Lung microvascular endothelial cell (primary cell): Measurements from ENCODE around the gene SMG6. TPM values are rescaled to one million over a fixed set of nuclear protein-coding genes. Genes with fewer than 3 reads are reported as not detected.
A peak's percentile ranks its signal among the peaks of the same experiment; 100 is the strongest.

Experiments used
- DNase-seq, 2 donors: peaks; one replicate each; pipeline versions ENCODE4 v3.0.0 to v3.0.0-alpha.2; 2010; ENCODE audit warnings: low read depth in 2 of 2
- total RNA-seq: library from RNA; depleted of rRNA; stranded (reverse); fragments of >200 nt; gene quantifications from 2 replicates; pipeline ENCODE4 v1.2.1, GENCODE V29; 2014

Gene SMG6
- total RNA-seq, 1 donor from 2014 or later, result 23.8 TPM

DNA sequence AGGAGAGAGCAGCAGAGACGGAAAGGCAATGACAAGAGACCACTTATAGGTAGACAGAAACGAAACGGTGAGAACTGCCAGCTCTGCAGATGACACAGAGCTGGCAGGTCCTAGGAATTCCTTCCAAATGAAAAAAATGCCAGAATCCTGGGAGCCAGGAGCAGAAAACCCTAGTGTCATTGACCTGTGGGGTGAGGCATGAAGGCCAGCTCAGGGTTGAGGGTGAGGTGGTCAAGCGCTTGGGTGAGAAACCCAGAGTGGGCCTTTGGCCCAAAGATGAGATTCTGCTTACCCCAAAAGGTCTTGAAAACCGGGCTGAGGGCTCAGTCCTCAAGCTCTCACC, 239.5 kb downstream of the SMG6 start:
- no peak for DNase-seq

DNA sequence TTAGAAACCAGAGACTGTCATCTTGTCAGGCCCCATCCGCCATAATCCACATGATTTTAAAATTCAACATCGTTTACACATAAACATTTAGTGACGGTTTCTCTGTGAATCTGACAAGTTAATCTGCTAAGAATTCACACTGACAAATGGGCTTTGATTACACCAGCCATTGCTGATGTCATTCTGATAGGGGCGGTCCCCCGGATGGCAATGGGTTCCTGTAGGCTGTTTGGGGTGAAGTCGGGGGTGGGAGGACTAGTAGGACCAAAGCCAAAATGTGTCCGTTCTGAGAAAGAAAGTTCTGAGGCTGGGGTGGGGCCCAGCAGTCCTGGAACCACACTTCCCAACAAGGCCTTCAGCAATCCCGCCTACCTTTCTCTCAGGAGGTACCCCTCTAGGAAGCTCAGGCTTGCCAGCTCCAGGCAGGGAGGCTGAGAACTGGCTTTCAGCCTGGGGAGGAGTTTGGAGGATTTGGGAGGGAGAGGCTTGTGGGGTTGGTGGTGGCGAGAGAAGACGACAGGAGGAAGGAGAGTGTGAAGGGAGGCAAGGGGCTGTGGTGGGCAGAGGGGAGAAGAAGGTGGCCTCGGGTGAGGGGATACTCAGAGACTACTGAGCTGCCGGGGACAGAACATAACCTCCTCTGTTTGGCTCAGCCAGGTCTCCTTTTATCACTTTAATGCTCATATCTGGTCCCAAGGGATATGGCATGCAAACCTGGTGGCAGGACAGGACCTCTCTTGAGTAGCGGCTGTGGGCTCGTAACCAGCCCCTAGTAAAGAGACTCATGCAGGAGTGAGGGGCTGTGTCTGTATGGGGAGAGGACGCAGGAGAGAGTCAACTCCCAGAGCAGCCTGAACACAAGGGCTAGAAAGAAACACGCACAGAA, 240.1 kb downstream of the SMG6 start:
- DNase-seq, result peak; percentile 53 to 82

DNA sequence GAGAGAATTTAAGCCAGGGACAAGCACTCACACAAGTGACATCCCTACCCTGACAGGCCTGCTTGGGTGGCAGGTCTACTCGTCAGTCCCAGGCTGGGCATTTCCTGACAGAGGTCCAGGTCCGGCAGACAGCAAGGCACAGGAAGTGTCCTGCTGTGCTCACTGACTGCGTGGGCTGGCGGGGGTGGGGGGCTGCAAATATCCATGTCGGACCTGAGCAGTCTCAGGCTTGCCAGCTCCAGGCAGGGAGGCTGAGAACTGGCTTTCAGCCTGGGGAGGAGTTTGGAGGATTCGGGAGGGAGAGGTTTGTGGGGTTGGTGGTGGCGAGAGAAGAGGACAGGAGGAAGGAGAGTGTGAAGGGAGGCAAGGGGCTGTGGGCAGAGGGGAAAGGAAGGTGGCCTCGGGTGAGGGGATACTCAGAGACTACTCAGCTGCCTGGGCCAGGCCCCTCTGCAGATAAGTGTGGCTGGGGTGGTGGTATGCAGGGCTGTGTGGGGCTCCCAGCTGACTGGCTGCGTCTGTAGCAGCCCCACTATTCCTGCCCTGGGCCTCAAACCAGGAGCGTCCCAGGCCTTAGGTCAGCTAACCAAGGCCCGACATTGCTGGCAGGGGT, 240.9 kb downstream of the SMG6 start:
- DNase-seq, result peak; percentile 70 to 82

DNA sequence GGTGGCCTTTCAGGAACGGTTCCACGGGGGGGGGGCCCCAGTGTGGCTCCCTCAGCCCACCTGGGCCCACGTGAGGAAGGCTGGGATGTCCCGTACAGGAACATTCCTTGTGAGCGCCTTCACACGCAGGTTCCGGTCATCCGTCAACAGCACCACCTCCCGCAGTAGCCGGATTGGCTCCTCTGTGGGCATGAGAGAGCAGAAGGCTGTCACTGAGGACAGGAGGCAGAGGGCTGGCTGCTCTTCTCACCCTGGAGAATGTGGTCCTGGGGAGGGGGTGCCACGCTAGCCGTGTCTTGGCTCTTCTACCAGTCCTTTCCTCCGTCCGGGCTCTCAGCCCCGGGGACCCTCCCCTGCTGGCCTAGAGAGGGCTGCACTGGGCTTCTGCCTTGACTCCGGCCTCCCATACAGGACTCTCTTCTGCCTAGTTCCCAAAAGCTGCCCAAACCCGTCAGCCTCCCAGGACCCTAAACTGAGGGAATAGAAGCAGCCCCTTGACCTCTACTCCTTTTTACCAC, 242.1 kb downstream of the SMG6 start:
- peak in 1 of 2 donors; percentile 50 for DNase-seq

DNA sequence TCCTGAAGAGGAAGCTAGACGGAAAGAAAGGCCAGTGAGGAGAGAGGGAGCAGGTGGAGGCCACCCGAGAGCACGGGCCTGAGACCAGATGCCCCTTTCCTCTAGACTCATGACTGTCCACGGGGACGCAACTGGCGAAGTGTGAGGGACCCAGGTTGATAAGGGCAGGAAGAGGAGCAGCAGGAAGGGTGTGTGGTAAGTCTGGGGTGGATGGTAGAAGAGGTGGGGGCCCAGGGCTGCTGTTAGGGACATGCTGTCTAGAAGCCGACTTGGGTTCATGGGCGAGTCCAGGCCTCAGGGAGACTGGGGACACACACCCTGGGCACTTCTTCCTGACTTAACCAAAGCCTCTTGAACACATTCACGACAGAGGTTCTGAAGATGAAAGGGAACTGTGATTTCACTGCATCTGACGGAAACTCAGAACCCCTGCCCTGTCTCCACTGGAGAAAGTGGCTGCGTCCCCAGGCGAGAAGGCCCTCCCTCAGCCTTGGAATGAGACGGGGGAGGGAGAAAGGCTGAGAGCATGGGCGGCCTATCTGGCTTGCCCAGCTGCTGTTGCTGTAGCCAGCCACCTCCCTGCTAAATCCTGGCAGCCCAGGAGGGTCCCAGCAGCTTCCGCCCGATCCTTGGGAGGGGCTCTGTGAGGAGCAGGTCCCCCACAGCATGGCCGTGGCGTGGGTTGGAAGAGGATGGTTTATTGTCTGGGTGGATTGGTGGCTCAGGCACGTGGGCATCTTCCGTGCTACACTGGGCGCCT, 242.7 kb downstream of the SMG6 start:
- peak; percentile 41 to 50 for DNase-seq

DNA sequence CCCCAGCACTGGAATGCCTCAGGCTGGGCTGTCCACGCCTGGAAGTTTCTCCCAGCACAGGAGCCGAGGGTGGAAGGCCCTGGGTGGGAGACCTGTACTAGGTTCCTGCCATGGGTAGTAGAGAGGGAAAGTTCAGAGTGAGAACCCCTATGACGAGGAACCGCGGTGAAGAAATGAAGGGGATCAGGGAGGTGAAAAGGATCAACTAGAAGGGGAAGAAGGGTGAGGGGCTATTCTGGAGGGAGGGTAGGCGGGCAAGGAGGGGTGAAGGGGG, 243.3 kb downstream of the SMG6 start:
- no peak for DNase-seq

DNA sequence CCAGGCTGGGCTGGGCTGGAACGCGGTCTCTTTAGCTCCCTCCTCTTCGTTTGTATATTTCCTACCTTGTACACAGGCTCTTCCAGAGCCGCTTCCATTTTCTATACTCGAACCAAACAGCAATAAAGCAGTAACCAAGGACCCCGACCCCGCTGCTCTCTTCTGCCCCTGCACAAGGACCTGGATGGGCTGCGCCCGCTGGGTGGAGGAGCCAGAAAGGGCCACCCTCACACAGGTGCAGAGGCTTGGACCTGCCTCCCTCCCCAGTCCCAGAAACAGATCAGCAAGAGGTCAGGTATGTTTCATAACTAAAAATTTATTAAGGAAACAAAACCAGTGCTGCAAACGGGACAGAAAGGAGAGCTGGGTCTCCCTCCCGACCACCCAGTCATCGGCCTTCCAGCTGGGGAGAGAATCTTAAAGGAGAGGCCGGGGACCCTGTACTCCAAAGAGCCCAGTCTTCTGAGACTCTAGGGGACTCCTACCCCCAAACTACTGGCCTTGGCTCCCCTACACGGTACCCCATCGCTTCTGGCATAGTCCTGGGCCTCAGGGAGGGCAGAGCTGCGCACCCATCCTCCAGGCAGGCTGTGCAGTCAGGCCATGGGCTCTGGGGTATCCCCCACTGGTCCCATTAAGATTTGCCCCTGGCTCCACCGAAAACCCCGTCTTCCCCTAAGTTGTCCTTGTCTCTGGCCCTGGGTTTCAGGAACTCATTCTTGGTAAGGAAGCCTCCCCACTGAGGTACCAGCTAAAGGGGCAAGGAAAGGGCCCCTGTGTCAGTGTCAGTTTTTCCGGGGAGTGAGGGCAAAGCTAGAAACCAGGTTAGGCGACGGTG, 243.8 kb downstream of the SMG6 start:
- no peak for DNase-seq

DNA sequence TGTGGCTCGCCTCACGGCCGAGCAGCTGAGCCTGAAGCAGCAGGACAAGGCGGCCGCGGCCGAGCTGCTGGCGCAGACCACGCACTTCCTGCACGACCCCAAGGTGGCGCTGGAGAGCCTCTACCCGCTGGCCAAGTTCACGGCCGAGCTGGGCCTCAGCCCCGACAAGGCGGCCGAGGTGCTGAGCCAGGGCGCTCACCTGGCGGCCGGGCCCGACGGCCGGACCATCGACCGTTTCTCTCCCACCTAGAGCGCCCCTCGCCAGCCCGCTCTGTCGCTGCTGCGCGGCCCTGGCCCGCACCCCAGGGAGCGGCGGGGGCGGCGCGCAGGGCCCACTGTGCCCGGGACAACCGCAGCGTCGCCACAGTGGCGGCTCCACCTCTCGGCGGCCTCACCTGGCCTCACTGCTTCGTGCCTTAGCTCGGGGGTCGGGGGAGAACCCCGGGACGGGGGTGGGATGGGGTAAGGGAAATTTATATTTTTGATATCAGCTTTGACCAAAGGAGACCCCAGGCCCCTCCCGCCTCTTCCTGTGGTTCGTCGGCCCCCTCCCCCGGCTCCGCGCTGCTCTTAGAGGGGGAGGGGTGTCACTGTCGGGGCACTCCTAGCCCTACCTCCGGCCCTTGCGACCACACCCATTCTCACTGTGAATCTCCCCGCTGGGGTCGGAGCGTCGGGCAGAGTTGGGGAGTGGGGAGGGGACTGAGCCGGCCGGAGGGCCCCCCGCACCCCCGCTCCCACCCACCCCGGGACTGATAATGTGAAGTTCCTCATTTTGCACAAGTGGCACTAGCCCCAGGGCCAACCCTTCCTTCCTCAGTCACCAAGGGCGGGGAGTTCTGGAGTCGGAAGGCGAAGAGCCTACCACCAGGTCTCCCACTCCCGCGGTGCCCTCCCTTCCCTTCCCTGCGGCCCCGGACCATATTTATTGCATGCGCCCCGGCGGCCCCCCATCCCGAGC, 244.7 kb downstream of the SMG6 start:
- peak; percentile 40 to 72 for DNase-seq

DNA sequence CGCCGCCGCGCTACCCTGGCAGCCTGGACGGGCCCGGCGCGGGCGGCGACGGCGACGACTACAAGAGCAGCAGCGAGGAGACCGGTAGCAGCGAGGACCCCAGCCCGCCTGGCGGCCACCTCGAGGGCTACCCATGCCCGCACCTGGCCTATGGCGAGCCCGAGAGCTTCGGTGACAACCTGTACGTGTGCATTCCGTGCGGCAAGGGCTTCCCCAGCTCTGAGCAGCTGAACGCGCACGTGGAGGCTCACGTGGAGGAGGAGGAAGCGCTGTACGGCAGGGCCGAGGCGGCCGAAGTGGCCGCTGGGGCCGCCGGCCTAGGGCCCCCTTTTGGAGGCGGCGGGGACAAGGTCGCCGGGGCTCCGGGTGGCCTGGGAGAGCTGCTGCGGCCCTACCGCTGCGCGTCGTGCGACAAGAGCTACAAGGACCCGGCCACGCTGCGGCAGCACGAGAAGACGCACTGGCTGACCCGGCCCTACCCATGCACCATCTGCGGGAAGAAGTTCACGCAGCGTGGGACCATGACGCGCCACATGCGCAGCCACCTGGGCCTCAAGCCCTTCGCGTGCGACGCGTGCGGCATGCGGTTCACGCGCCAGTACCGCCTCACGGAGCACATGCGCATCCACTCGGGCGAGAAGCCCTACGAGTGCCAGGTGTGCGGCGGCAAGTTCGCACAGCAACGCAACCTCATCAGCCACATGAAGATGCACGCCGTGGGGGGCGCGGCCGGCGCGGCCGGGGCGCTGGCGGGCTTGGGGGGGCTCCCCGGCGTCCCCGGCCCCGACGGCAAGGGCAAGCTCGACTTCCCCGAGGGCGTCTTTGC, 245.6 kb downstream of the SMG6 start:
- peak; percentile 33 to 46 for DNase-seq

DNA sequence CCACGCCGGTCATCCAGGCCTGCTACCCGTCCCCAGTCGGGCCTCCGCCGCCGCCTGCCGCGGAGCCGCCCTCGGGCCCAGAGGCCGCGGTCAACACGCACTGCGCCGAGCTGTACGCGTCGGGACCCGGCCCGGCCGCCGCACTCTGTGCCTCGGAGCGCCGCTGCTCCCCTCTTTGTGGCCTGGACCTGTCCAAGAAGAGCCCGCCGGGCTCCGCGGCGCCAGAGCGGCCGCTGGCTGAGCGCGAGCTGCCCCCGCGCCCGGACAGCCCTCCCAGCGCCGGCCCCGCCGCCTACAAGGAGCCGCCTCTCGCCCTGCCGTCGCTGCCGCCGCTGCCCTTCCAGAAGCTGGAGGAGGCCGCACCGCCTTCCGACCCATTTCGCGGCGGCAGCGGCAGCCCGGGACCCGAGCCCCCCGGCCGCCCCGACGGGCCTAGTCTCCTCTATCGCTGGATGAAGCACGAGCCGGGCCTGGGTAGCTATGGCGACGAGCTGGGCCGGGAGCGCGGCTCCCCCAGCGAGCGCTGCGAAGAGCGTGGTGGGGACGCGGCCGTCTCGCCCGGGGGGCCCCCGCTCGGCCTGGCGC, 246.3 kb downstream of the SMG6 start:
- DNase-seq, result no peak

DNA sequence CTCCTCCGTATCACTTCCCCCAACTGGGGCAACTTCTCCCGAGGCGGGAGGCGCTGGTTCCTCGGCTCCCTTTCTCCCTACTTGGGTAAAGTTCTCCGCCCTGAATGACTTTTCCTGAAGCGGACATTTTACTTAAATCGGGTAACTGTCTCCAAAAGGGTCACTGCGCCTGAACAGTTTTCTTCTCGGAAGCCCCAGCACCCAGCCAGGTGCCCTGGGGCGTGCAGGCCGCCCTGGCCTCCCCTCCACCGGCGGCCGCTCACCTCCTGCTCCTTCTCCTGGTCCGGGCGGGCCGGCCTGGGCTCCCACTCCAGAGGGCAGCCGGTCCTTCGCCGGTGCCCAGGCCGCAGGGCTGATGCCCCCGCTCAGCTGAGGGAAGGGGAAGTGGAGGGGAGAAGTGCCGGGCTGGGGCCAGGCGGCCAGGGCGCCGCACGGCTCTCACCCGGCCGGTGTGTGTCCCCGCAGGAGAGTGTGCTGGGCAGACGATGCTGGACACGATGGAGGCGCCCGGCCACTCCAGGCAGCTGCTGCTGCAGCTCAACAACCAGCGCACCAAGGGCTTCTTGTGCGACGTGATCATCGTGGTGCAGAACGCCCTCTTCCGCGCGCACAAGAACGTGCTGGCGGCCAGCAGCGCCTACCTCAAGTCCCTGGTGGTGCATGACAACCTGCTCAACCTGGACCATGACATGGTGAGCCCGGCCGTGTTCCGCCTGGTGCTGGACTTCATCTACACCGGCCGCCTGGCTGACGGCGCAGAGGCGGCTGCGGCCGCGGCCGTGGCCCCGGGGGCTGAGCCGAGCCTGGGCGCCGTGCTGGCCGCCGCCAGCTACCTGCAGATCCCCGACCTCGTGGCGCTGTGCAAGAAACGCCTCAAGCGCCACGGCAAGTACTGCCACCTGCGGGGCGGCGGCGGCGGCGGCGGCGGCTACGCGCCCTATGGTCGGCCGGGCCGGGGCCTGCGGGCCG, 247.1 kb downstream of the SMG6 start:
- peak; percentile 53 to 68 for DNase-seq

DNA sequence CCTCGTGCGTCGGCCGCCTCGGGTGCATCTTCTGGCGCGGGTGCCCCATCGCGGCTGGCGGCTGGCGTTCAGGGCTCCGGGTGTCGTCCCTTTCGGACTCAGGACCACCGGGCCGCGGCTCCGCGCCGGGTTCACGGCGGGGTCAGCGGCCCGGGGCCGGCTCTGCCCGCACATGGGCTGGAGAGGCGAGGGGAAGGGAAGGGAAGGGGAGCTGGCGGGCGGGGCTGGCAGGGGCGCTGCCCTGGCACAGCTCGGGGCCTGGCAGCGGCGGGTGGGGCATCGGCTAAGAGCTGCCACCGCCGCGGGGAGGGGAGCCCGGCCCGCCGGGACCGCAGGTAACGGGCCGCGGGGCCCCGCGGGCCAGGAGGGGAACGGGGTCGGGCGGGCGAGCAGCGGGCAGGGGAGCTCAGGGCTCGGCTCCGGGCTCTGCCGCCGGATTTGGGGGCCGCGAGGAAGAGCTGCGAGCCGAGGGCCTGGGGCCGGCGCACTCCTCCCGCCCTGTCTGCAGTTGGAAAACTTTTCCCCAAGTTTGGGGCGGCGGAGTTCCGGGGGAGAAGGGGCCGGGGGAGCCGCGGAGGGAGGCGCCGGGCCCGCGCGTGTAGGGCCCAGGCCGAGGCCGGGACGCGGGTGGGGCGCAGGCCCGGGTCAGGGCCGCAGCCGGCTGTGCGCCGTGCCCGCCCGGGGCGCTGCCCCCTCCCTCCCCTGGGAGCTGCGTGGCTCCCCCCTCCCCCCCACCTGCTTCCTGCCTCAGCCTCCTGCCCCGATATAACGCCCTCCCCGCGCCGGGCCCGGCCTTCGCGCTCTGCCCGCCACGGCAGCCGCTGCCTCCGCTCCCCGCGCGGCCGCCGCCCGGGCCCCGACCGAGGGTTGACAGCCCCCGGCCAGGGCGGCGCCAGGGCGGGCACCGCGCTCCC, 248.0 kb downstream of the SMG6 start:
- peak; percentile 70 to 71 for DNase-seq

DNA sequence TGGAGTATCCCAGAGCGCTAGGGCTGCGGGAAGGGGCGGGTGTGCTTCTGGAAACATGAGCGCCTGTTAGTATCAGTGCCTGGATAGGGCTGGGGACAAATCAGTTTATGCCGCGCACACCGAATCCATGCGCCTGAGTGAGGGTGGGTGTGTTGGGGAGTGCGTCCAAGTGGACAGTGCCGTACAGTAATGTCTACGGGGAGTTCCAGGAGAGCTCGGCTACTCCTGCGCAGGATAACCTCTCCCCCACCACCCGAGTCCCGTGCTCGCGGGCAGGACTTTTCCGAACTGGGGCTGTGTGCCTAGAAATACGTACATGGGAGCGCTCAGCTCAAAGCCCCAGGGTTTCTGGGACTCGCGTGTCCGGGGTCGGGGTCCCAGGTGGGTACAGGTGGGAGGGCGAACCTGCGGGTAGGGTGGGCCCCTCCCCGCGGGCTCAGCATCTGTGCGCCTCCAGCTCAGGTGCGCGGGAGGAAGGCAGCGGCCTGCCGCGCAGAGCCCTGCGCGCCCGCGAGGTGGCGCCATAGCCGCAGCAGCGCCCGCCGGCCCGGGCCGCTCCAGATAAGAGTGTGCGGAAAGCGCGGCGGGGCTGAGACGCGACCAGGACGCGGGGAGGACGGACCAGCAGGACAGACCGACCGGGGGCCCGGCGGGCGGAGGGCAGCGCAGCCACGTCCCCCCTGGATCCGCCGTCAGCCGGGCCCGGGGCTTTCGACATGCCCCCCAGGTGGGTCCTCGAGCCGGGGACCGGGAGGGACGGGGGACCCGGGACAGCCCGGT, 248.9 kb downstream of the SMG6 start, which contains the start of gene HIC1:
TSS of gene HIC1 (plus strand) at position 592 of the 780 bp plus-strand sequence. CDS start 1,588 bp downstream, outside the sequence.
- peak; percentile 87 to 90 for DNase-seq

DNA sequence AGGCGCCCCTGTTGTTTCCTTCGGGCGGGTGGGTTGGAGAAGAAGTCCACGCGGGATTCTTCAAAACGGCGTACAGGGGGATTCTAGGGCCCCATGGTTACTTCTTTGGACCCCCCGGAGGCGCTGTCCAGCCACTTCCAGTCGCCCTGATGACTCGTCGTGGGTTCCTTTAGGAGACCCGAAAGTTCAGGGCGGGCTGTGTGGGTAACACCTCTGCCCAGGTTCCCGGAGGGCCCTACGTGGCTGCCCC, 249.4 kb downstream of the SMG6 start:
- DNase-seq, result no peak

DNA sequence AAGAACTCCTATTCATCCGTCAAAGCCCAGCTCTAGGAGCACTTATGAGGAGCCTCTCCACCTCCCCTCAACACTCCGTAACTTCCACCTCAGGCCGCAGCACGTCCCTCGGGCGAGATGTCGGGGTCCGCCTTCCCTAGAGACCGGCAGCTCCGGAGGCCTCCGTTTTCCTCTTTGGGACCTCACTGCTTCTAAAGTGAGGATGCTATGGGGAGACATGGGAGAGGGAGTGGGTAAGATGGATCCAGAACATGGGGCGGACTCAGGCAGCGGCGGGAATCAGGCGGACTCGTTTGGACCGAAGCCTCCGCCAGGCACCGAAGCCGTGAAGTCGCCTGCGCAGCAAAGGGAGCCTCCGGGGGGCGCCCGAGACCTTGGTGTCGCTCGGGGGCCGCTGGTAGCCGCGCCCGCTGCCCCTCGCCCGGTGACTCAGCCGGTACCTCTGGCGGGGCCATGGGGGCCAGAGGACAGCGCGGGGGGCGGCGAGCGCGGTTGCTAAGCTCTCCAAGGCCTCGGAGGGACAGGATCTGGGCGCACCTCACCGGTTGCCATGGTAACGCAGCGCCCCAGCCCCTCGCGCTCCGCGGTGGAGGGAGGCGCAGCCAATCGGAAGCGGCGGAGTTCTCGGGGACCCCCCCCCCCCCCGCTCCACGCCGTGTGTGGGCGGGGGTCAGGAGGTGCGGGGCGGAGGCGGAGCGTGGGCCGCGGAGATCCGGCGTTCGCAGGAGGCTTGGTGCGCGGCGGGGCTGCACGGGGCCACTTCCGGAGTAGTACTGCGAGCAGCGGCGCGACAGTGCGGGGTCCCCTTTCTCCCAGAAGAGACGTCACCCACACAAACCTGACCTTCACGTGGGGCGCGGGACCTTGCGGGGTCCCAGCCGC, 250.0 kb downstream of the SMG6 start:
- peak; percentile 84 to 89 for DNase-seq
